NCI-H1417 (cell line): ENCODE measurements around the gene RPL29.

Source experiments
- DNase-seq, 3 experiments: peaks; one replicate each; lab custom pipeline; 2025; lab: John Stamatoyannopoulos, UW

Gene RPL29

GRCh38 chr3:51966016-51966415 lies 29.7 kb downstream of the RPL29 start:
- DNase-seq = no peak

- no peak for DNase-seq
These were observed 31.2 kb downstream of the RPL29 start for GRCh38 chr3:51964521-51964920.

GRCh38 chr3:51963951-51964451 lies 31.7 kb downstream of the RPL29 start:
- peak in 2 of 3 experiments; percentile 43 to 77 for DNase-seq

GRCh38 chr3:51962854-51963530 lies 32.7 kb downstream of the RPL29 start:
- DNase-seq = no peak

- no peak for DNase-seq
These were observed 33.8 kb downstream of the RPL29 start for GRCh38 chr3:51961602-51962569.

- DNase-seq = no peak
These were observed 34.7 kb downstream of the RPL29 start for GRCh38 chr3:51961011-51961410.

- DNase-seq = no peak
These were observed 35.3 kb downstream of the RPL29 start for GRCh38 chr3:51960386-51960785.

GRCh38 chr3:51959651-51960050 lies 36.0 kb downstream of the RPL29 start:
- no peak for DNase-seq

- DNase-seq = no peak
These were observed 36.8 kb downstream of the RPL29 start for GRCh38 chr3:51958603-51959521.

- no peak for DNase-seq
These were observed 38.0 kb downstream of the RPL29 start for GRCh38 chr3:51957520-51958205.

GRCh38 chr3:51955893-51956770 lies 39.6 kb downstream of the RPL29 start:
- no peak for DNase-seq

GRCh38 chr3:51955175-51955892 lies 40.4 kb downstream of the RPL29 start, which contains the start of gene GPR62:
TSS of gene GPR62 (plus strand) at chr3:51955381. CDS start at chr3:51955653, 272 bp downstream.
- DNase-seq = no peak

GRCh38 chr3:51954713-51955112 lies 41.0 kb downstream of the RPL29 start:
- DNase-seq = no peak

GRCh38 chr3:51954105-51954504 lies 41.6 kb downstream of the RPL29 start:
- DNase-seq = no peak

- DNase-seq = peak in 2 of 3 experiments; percentile 1 to 21
These were observed 42.2 kb downstream of the RPL29 start for GRCh38 chr3:51953445-51953844.

GRCh38 chr3:51950899-51951298 lies 44.8 kb downstream of the RPL29 start:
- no peak for DNase-seq

GRCh38 chr3:51949121-51949520 lies 46.6 kb downstream of the RPL29 start:
- no peak for DNase-seq

GRCh38 chr3:51948016-51948580 lies 47.6 kb downstream of the RPL29 start:
- no peak for DNase-seq
